GM21381 (cell line): Measurements from ENCODE around the gene MMAB.
"Not testable (repeated sequence)": the region's sequence is repeated elsewhere in the genome, so short reads cannot be mapped to it uniquely, and the experiment has no call there.

ENCODE experiments used
- ATAC-seq: cut with Tn5 transposase; IDR thresholded peaks from one replicate; pipeline ENCODE4 v1.9.1; 2021; ENCODE audit warnings: mild to moderate bottlenecking, moderate library complexity; ENCODE audit not compliant: unreplicated experiment

The MMAB gene

GRCh38 chr12:109604132-109604585, 30.9 kb upstream of the MMAB start:
- no peak for ATAC-seq

DNA sequence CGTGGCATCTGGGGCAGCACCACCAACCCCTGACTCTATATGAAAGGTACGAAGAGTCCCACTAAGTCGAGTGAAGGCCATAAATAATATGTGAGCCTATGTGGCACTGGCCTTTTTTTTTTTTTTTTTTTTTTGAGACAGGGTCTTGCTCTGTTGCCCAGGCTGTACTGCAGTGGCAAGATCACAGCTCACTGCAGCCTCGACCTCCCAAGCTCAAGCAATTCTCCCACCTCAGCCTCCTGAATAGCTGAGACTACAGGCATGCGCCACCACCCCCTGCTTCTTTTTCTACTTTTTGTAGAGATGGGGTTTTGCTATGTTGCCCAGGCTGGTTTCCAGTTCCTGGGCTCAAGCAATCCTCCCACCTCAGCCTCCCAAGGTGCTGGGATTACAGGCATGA, 28.8 kb upstream of the MMAB start:
- not testable (repeated sequence) for ATAC-seq

- no peak for ATAC-seq
Measured at GRCh38 chr12:109601557-109601956, 28.3 kb upstream of the MMAB start.

GRCh38 chr12:109600995-109601394, 27.7 kb upstream of the MMAB start:
- ATAC-seq: no peak

DNA sequence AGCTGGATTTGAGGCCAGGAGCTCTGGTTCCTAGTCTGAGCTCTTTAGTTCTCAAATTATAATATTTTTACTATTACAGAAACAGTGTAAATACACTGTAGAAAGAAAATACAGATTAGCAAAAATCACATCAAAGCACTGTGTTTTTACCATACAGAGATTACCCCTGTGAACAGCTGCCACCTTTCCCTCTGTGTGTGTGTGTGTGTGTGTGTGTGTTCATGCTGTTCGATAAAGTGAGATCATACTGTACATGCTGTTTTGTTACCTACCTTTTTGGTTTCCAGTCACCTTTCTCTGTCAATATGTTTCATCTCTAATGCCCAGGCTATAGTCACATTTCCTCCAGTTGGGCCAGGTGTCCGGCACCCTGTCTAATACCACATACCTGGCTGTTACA, 27.2 kb upstream of the MMAB start:
- no peak for ATAC-seq

- no peak for ATAC-seq
Measured at GRCh38 chr12:109599087-109599486, 25.8 kb upstream of the MMAB start.

- no peak for ATAC-seq
Measured at GRCh38 chr12:109598428-109598854, 25.1 kb upstream of the MMAB start.

DNA sequence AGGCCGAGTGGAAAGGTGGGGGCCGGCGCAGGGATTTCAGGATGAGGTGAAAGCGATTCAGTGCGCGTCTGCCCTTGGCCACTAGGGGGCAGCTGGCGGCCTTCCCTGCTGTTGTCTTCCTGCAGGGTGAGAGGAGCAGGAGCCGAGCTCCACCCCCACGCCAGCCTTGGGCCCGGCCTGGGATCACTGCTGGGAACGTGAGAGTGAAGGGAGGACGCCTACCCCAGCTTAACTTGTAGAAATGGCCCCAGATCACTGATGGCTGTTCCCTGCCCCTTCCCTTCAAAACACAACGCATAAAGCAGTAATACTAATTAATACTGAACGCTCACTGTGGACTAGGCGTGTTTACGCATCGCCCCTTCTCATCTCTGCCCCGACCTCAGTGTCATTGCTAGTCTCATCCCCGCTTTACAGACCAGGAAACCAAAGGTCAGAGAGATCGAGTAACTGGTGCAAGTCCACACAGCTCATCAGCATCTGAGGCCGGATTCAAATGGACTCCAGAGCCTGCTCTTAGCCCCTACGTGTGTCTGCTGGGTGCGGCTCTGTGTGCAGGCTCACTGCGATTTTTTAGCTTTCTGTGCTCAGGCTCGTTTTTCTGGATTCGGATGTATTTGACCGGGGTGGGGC, 24.6 kb upstream of the MMAB start:
- ATAC-seq: no peak

DNA sequence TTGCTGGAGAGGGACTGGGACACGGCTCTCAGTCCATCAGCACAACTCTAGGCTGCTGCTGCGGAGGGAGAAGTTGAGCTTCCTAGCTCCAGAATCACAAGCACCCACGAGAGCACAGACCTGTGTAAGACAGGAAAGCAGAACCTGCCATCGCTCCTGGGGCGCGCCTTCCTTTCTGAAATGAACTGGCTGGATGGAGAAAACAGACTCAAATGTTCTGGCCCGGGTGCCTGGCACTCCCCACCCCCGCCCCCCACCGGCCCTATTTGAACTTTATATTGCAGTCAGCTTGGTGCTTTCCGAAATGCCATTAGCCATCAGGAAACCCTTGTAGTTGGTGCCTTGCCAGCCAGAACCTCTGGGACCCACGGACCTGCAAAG, 24.1 kb upstream of the MMAB start:
- no peak for ATAC-seq

DNA sequence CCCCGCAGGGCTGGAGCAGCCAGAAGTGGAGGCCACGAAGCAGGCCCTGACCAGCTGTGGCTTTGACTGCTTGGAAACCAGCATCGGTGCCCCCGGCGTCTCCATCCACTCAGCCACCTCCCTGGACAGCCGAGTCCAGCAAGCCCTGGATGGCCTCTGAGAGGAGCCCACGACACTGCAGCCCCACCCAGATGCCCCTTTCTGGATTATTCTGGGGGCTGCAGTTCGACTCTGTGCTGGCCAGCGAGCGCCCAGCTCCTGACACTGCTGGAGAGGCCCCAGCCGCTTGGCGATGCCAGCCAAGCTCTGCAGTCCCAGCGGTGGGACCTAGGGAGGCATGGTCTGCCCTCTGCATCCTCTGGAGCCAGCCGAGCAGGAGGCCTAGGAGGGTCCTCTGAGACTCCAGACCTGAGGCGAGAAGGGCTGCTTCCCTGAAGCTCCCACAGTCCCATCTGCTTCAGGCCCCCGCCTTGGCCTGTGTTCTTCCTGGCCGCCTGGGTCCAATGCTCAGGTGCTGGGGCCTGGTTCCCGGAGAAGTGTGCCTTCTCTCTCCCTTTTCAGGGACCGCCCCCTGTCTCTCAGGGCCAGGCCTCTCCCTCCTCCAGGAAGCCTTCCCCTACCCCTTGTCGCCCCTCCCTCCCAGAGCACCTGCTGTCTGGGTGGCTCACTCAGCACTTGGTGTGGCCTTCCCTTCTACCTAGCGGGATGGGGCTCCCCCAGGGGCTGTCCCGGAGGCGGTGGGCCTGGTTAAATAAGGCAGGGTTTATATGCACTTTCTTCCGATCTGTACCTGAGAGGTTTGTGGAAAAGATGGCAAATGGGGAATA, 23.3 kb upstream of the MMAB start:
- ATAC-seq: no peak

- no peak for ATAC-seq
Measured at GRCh38 chr12:109595321-109595902, 22.1 kb upstream of the MMAB start.

- no peak for ATAC-seq
Measured at GRCh38 chr12:109594556-109595317, 21.4 kb upstream of the MMAB start.

GRCh38 chr12:109592905-109593272, 19.6 kb upstream of the MMAB start:
- ATAC-seq: no peak

DNA sequence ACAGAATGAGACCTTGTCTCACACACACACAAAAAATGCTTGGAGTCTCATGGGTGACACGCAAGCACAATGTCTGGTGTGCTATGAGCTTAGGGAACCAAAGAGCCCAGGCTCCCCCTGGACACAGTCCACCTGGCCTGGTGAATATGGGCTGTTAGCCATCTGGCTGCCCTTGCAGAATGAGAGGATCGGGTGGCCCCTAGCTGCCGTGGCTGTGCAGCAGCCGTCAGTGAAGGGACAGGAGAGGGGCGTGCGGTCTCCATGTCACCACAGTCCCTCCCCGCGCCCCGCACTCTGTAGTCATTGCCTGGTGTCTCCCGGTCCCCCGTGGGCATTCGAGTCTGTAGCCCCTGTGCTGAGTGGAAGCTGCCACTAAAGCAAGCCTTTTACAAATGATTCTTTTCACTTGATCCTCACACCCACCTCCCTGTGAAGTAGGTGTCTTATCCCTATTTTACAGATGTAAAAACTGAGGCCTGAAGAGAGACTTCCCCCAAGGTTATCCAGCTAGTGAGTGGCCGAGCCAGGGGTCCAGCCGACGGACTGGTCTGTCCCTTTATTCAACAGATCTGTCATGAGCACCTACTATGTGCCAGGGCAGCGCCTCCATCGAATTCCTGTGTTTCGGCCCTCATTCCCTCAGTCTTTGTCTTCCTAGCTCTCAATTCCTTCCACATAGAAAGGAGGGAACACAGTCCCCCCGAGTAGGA, 19.0 kb upstream of the MMAB start:
- ATAC-seq: no peak

GRCh38 chr12:109591041-109591440, 17.7 kb upstream of the MMAB start:
- ATAC-seq: no peak

- no peak for ATAC-seq
Measured at GRCh38 chr12:109590566-109590965, 17.3 kb upstream of the MMAB start.

GRCh38 chr12:109589691-109590245, 16.5 kb upstream of the MMAB start:
- ATAC-seq: no peak

DNA sequence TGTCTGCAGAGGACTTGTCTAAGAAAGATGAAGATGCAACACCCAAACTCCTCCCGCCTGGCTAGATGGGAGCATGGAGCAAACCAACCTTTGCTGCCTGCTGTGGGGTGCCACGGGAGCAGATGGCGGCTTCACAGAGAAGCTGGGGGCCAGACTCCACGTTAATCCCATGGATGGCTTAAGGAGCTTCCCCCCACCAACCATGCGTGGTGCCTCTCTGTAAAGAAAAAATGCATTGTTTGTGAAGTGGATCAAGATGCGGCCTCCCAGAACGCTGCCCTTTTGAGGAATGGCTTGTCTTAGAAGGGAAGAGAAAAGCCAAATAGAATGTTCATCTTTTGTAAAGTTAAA, 15.9 kb upstream of the MMAB start:
- no peak for ATAC-seq

DNA sequence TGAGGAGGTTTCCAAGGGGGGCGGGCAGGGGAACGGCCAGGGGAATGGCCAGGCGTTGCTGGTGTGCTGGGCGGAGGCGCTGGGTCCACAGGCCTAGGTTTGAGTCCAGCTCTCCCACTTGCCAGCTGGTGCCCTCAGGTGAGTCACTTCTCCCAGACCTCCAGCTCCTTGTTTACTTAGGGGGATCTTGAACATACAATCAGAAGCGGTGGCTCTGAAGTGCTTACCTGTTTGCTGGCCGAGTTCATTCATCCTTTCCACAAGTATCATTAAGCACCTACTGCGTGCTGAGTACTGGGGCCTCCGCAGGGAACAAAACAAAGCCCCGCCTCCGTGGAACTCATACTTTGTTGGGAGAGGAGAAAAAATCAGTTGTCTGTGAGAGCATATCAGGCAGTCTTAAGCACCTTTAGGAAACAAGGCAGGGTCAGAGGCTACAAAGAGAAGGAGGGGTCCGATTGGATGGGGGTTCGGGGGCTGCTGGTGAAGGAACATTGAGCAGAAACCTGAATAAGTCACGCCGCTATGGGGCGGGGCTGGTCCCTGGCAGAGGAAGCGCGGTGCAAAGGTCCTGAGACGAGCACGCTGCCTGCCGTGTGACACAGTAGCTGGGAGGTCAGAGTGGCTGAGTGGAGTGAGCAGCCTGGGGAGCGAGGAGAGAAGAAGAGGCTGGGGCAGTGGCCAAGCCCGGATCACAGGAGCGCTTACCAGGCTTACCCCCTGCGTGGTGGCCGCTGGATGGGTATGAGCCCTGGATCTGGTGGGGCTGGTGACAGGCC, 15.3 kb upstream of the MMAB start:
- ATAC-seq: no peak

DNA sequence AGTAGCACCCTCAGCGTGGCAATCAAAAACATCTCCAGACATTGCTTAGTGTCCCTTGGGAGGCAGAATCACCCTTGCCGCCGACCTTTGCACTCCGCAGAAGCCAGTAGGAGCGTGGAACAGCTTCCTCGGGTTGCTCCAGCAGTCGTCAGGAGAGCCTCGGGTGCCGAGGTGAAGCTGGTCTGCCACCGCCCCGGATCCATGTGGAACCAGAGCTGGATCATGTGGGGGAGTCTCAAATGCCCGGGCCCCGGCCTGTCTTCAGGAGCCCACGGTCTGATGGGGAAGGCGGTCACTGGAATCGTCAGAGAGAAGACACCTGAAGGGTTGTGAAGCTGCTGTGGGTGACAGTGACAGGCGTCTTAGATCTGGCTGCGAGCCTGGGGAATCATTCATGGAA, 14.6 kb upstream of the MMAB start:
- ATAC-seq: no peak
